ENCODE measurements around the gene ITIH2.
A peak's percentile ranks its signal among the peaks of the same experiment; 100 is the strongest.
"Not testable (repeated sequence)": the region's sequence is repeated elsewhere in the genome, so short reads cannot be mapped to it uniquely, and the experiment has no call there.

Gene ITIH2

DNA sequence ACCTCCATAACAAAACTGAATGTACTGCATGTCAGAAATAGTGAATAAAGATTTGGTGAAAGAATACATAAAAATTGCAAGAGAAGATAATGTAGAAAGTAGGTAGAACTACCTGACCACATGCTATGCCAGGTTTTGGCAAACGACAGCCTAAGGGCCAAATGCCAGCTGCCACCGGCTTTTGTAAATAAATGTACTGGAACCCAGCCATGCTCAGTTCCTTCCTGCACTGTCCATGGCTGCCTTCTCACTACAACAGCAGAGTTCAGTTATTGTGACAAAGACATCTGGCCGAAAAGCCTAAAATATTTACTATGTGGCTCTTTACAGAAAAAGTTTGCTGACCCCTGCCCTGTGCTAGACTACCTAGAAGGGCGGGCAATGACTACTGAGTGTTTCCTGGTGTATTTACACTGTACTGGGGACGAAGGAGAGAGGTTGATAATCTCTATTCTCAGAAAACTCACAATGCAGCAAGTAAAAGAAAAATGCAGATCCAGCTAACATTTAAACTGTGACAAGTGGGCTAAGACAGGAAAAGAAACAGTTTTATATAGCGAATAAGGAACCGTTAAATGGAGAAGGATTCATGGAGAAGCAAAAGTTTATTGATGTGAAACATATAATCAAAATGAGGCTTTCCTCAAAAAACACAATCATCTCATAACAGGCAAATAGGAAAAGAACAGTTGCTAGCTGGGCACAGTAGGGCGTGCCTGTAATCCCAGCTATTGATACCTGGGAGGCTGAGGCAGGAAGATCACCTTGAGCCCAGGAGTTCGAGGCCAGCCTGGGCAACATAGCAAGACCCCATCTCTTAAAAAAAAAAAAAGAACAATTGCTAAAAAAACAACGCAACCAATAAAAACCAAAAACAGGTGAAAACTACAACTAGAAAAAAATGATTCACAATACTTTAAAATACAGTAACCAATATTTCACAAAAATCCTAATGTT, 71.0 kb downstream of the ITIH2 start:
- Histone ChIP-seq H3K4me2 (no peak overlapping the region), H2AFZ (ENCODE audit: low read depth) (no peak overlapping the region), H3K4me3 (IDR thresholded peaks at IDR 0.05; ENCODE audit: insufficient read depth, low read depth, low read length) (no peak overlapping the region), H3K27ac (no peak overlapping the region), H3K27me3 (ENCODE audit: insufficient read depth, low read depth) (no peaks in the 10 kb centered on the region), H3K36me3 (ENCODE audit: insufficient read depth) (peaks cover 6% of the 10 kb centered on the region; the same call in 1 of the 2 replicates), H3K79me2 (ENCODE audit: insufficient read depth, low read depth) (no peaks in the 10 kb centered on the region), H3K4me1 (ENCODE audit: low read depth, poor library complexity, severe bottlenecking) (no peaks in the 10 kb centered on the region), H3K9ac (no peak overlapping the region), H4K20me1 (ENCODE audit: insufficient read depth) (no peaks in the 10 kb centered on the region; the same call in 1 of the 2 replicates)
- TF ChIP-seq, protein P1, sequence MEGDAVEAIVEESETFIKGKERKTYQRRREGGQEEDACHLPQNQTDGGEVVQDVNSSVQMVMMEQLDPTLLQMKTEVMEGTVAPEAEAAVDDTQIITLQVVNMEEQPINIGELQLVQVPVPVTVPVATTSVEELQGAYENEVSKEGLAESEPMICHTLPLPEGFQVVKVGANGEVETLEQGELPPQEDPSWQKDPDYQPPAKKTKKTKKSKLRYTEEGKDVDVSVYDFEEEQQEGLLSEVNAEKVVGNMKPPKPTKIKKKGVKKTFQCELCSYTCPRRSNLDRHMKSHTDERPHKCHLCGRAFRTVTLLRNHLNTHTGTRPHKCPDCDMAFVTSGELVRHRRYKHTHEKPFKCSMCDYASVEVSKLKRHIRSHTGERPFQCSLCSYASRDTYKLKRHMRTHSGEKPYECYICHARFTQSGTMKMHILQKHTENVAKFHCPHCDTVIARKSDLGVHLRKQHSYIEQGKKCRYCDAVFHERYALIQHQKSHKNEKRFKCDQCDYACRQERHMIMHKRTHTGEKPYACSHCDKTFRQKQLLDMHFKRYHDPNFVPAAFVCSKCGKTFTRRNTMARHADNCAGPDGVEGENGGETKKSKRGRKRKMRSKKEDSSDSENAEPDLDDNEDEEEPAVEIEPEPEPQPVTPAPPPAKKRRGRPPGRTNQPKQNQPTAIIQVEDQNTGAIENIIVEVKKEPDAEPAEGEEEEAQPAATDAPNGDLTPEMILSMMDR (conservative IDR thresholded peaks at IDR 0.05; ENCODE audit: low read depth, low read length) = no peak

DNA sequence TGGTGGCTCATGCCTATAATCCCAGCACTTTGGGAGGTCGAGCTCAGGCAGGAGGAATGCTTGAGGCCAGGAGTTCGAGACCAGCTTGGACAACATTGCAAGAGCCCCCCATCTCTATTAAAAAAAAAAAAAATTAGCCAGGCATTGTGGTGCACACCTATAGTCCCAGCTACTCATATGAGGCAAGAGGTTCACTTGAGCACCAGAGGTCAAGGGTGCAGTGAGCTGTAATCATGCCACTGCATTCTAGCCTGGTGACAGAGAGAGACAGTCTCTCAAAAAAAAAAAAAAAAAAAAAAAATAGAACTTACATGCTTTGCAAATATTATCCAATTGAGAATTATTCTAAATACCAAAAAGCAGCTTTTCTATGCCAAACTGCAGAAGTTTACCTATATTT, 73.7 kb downstream of the ITIH2 start:
- no peak overlapping the region for H3K9ac ChIP-seq
- no peaks in the 10 kb centered on the region for H3K27me3 ChIP-seq (ENCODE audit: insufficient read depth, low read depth)
- H3K27ac ChIP-seq = no peak overlapping the region
- H3K4me1 ChIP-seq (ENCODE audit: low read depth, poor library complexity, severe bottlenecking) = peaks cover 3% of the 10 kb centered on the region
- H3K4me3 ChIP-seq (IDR thresholded peaks at IDR 0.05; ENCODE audit: insufficient read depth, low read depth, low read length) = no peak overlapping the region
- H4K20me1 ChIP-seq (ENCODE audit: insufficient read depth) = no peaks in the 10 kb centered on the region; the same call in 1 of the 2 replicates
- no peaks in the 10 kb centered on the region; the same call in 1 of the 2 replicates for H3K79me2 ChIP-seq (ENCODE audit: insufficient read depth, low read depth)
- peaks cover 6% of the 10 kb centered on the region; the same call in 1 of the 2 replicates for H3K36me3 ChIP-seq (ENCODE audit: insufficient read depth)
- H2AFZ ChIP-seq (ENCODE audit: low read depth) = no peak overlapping the region
- no peak overlapping the region for H3K4me2 ChIP-seq
- TF ChIP-seq, protein P1 (conservative IDR thresholded peaks at IDR 0.05; ENCODE audit: low read depth, low read length) = no peak

DNA sequence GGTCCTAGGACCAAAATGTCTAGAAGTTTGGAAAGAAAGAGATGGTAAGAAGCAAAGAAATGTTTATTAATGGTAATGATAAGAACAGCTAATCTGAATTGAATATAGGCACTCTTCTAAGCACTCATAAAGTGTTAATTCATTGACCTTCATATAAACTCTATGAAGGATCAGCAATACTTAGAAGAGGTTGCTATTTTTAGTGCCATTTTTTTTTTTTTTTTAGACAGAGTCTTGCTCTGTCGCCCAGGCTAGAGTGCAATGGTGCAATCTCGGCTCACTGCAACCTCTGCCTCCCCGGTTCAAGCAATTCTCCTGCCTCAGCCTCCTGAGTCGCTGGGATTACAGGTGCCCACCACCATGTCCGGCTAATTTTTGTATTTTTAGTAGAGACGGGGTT, 79.1 kb downstream of the ITIH2 start:
- peaks cover 47% of the 10 kb centered on the region for H3K79me2 ChIP-seq (ENCODE audit: insufficient read depth, low read depth)
- H3K36me3 ChIP-seq (ENCODE audit: insufficient read depth); H4K20me1 ChIP-seq (ENCODE audit: insufficient read depth): not testable (repeated sequence)

DNA sequence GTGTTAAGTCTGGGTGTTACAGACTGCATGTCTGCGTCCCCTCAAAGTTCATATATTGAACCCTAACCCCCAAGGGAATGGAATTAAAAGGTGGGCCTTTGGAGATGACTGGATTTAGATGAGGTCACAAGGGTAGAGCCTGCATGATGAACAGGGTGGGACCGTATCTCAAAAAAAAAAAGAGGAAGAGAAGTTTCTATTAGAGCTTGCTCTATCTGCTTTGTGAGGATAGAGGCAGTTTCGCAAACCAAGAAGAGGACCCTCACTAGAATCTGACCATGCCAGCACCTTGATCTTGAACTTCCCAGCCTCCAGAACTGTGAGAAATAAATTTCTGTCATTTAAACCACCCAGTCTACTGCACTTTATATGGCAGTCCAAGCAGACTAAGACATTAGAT, 83.3 kb downstream of the ITIH2 start:
- H3K9ac ChIP-seq = no peak overlapping the region
- peaks cover 40% of the 10 kb centered on the region for H3K4me1 ChIP-seq (ENCODE audit: low read depth, poor library complexity, severe bottlenecking)
- H3K27ac ChIP-seq = no peak overlapping the region
- H3K79me2 ChIP-seq (ENCODE audit: insufficient read depth, low read depth) = peaks cover 89% of the 10 kb centered on the region
- no peaks in the 10 kb centered on the region for H3K36me3 ChIP-seq (ENCODE audit: insufficient read depth)
- H3K4me3 ChIP-seq (IDR thresholded peaks at IDR 0.05; ENCODE audit: insufficient read depth, low read depth, low read length) = no peak overlapping the region
- TF ChIP-seq, protein P1 (conservative IDR thresholded peaks at IDR 0.05; ENCODE audit: low read depth, low read length) = no peak
- H2AFZ ChIP-seq (ENCODE audit: low read depth) = no peak overlapping the region
- peaks cover 25% of the 10 kb centered on the region for H4K20me1 ChIP-seq (ENCODE audit: insufficient read depth)
- no peaks in the 10 kb centered on the region for H3K27me3 ChIP-seq (ENCODE audit: insufficient read depth, low read depth)
- H3K4me2 ChIP-seq = peak overlapping the region; percentile 49

More for the DNA sequence above, 79.1 kb downstream of the ITIH2 start:
- H3K27me3 ChIP-seq (ENCODE audit: insufficient read depth, low read depth); H3K4me2 ChIP-seq; H3K9ac ChIP-seq; H2AFZ ChIP-seq (ENCODE audit: low read depth); H3K27ac ChIP-seq; H3K4me3 ChIP-seq (IDR thresholded peaks at IDR 0.05; ENCODE audit: insufficient read depth, low read depth, low read length): not testable (repeated sequence)
- H3K4me1 ChIP-seq (ENCODE audit: low read depth, poor library complexity, severe bottlenecking) = peaks cover 24% of the 10 kb centered on the region

All from KMS-11 (cell line).